K562 (cell line): Measurements from ENCODE around the gene ITPR1. TPM values are rescaled to one million over a fixed set of nuclear protein-coding genes. Genes with fewer than 3 reads are reported as not detected.

ENCODE experiments used
- BHLHE40 ChIP-seq: IDR thresholded peaks from 2 replicates; pipeline ENCODE4 v1.6.1; 2011; ENCODE audit warnings: low read length, improper control_type of control experiment
- CEBPB ChIP-seq: fragments of 450-650 bp; IDR thresholded peaks from 2 replicates; pipeline ENCODE4 v1.6.1; 2016; ENCODE audit warnings: missing genetic modification characterization, missing compliant biosample characterization
- CTCF ChIP-seq, 3 experiments: IDR thresholded peaks in 2 of 3; conservative IDR thresholded peaks in 1 of 3; 2 replicates each; pipeline ENCODE4 v1.5.1; 2011 to 2012; ENCODE audit warnings: low read length in 3 of 3, mild to moderate bottlenecking in 3 of 3, control low read depth in 2 of 3, improper control_type of control experiment in 1 of 3, inconsistent platforms in 1 of 3, low read depth in 1 of 3, mixed read lengths in 1 of 3, moderate library complexity in 1 of 3; ENCODE audit not compliant: insufficient read depth in 2 of 3
- FOXA3 ChIP-seq, 2 experiments: fragments of 450-650 bp in 1 of 2; sonication (generic) in 1 of 2; formaldehyde crosslinking; IDR thresholded peaks in 1 of 2; conservative IDR thresholded peaks in 1 of 2; 2 replicates each; pipeline versions ENCODE4 v1.4.0 to v1.8.0; 2020 to 2022; ENCODE audit warnings: mild to moderate bottlenecking in 2 of 2, missing genetic modification reagents in 1 of 2
- FOXK2 ChIP-seq, 2 experiments: fragments of 450-650 bp; IDR thresholded peaks in 1 of 2; conservative IDR thresholded peaks in 1 of 2; 2 replicates each; pipeline ENCODE4 v1.6.1; 2016; ENCODE audit warnings: low read depth in 2 of 2, mild to moderate bottlenecking in 1 of 2
- HDGF ChIP-seq: fragments of 450-650 bp; IDR thresholded peaks from 2 replicates; pipeline ENCODE4 v1.6.1; 2016
- JUN ChIP-seq, 2 experiments: sonication (generic) in 1 of 2; formaldehyde crosslinking in 1 of 2; IDR thresholded peaks; 2 replicates each; pipeline versions ENCODE4 v1.6.1 to v1.8.0; 2012 to 2022; ENCODE audit warnings: borderline replicate concordance in 2 of 2, mild to moderate bottlenecking in 2 of 2, improper control_type of control experiment in 1 of 2, low read depth in 1 of 2, low read length in 1 of 2, missing genetic modification reagents in 1 of 2
- JUND ChIP-seq, 2 experiments: IDR thresholded peaks; 2 replicates in 1 of 2; 3 replicates in 1 of 2; pipeline ENCODE4 v1.6.1; 2011; ENCODE audit warnings: borderline replicate concordance in 2 of 2, low read depth in 2 of 2, low read length in 2 of 2, improper control_type of control experiment in 1 of 2, missing biosample characterization in 1 of 2, missing genetic modification characterization in 1 of 2, missing genetic modification reagents in 1 of 2
- MEF2D ChIP-seq: conservative IDR thresholded peaks from 2 replicates; pipeline ENCODE4 v1.6.1; 2016; ENCODE audit warnings: low read depth, missing genetic modification characterization, missing compliant biosample characterization
- MXI1 ChIP-seq: IDR thresholded peaks from 2 replicates; pipeline ENCODE4 v1.6.1; 2011; ENCODE audit warnings: low read depth, mild to moderate bottlenecking, improper control_type of control experiment, low read length
- PKNOX1 ChIP-seq: fragments of 450-650 bp; IDR thresholded peaks from 2 replicates; pipeline ENCODE4 v1.6.1; 2016
- PRDM10 ChIP-seq: fragments of 450-650 bp; IDR thresholded peaks from 2 replicates; pipeline ENCODE4 v1.6.1; 2018; ENCODE audit not compliant: partially characterized antibody
- RCOR1 ChIP-seq, 2 experiments: IDR thresholded peaks; 2 replicates each; pipeline ENCODE4 v1.6.1; 2012; ENCODE audit warnings: low read depth in 2 of 2, low read length in 2 of 2, borderline replicate concordance in 1 of 2, improper control_type of control experiment in 1 of 2
- RFX1 ChIP-seq: fragments of 450-650 bp; IDR thresholded peaks from 2 replicates; pipeline ENCODE4 v1.6.1; 2016; ENCODE audit warnings: mild to moderate bottlenecking, moderate library complexity
- ZBED1 ChIP-seq: IDR thresholded peaks from 2 replicates; pipeline ENCODE4 v1.6.1; 2014
- ZEB2 ChIP-seq: fragments of 450-650 bp; IDR thresholded peaks from 2 replicates; pipeline ENCODE4 v1.6.1; 2016
- polyA plus RNA-seq, 8 experiments: library from polyadenylated mRNA; depleted of rRNA in 4 of 8; stranded (reverse) in 5 of 8; unstranded in 3 of 8; fragments of >200 nt; fragmentation: Nextera tagmentation in 2 of 8; fragmentation: Illumina TruSeq in 1 of 8; extraction: Ambion mirVana in 2 of 8; extraction: Trizol in 1 of 8; gene quantifications; 2 replicates each; pipeline versions ENCODE4 v1.2.1 to v1.2.3, GENCODE V29; 2011 to 2014; ENCODE audit warnings: inconsistent platforms in 1 of 8, missing spikeins in 1 of 8
- total RNA-seq, 7 experiments: library from RNA; depleted of rRNA in 6 of 7; stranded (reverse); fragments of >200 nt in 6 of 7; fragmentation: Illumina TruSeq in 2 of 7; extraction: Trizol in 2 of 7; gene quantifications; 2 replicates each; pipeline versions ENCODE4 v1.2.1 to v1.2.3, GENCODE V29; 2011 to 2021; ENCODE audit warnings: low replicate concordance in 1 of 7

The ITPR1 gene
- total and polyA plus RNA-seq, 9 of the 15 experiments (the other 6 are each of a cell fraction or from before 2014, with no cell fraction given): 22.4 to 40.0 (median 27.4) TPM

- TF ChIP-seq FOXA3 (CRISPR knock-in tag; conservative IDR thresholded peaks at IDR 0.05 in 1 of 2, IDR thresholded peaks at IDR 0.05 in 1 of 2) (peak in 1 of 2 experiments; percentile 37; a peak in 1 of 4 replicates), JUN (IDR thresholded peaks at IDR 0.05; ENCODE audit: borderline replicate concordance, low read depth, low read length) (0 out of 2 replicates have a peak, but pooled peaks have one; percentile 24), JUN (CRISPR knock-in tag; IDR thresholded peaks at IDR 0.05; ENCODE audit: borderline replicate concordance) (no peak), BHLHE40 (0 out of 2 replicates have a peak, but pooled peaks have one; percentile 9), PKNOX1 (peak; percentile 51; the same call in 1 of the 2 replicates), ZBED1 (no peak), RCOR1 (IDR thresholded peaks at IDR 0.05; ENCODE audit: borderline replicate concordance in 1 of 2, low read depth in 2 of 2, low read length in 2 of 2) (peak in 1 of 2 experiments; percentile 33; a peak in 1 of 4 replicates), HDGF (no peak), RFX1 (no peak), FOXK2 (conservative IDR thresholded peaks at IDR 0.05 in 1 of 2, IDR thresholded peaks at IDR 0.05 in 1 of 2; ENCODE audit: low read depth in 2 of 2) (0 out of 4 replicates have a peak, but pooled peaks have one; percentile 21 to 25), MEF2D (tag) (no peak), PRDM10 (peak; percentile 63), CTCF (IDR thresholded peaks at IDR 0.05 in 2 of 3, conservative IDR thresholded peaks at IDR 0.05 in 1 of 3; ENCODE audit: insufficient read depth in 2 of 3, low read depth in 1 of 3, low read length in 3 of 3) (peak in 1 of 3 experiments; percentile 46; a peak in 2 of 6 replicates), JUND (IDR thresholded peaks at IDR 0.05; ENCODE audit: borderline replicate concordance, low read depth, low read length) (peak; percentile 55; the same call in 1 of the 2 replicates), JUND (tag; IDR thresholded peaks at IDR 0.05; ENCODE audit: borderline replicate concordance, low read depth, low read length) (peak; percentile 54; the same call in 1 of the 3 replicates), ZEB2 (0 out of 2 replicates have a peak, but pooled peaks have one; percentile 21), MXI1 (no peak), CEBPB (tag) (no peak)
Observed at GRCh38 chr3:4564928-4565586, 71.9 kb downstream of the ITPR1 start (continued).
